Measurements from ENCODE around the gene GCK. TPM values are rescaled to one million over a fixed set of nuclear protein-coding genes. Genes with fewer than 3 reads are reported as not detected.

Gene GCK
- total and polyA plus RNA-seq, 5 donors from 2014 or later: 0.47 to 1.2 (median 0.57) TPM; not detected in 1

- Mint-ChIP-seq H3K9me3 (peaks cover 0 to 2% (median 0%) of the 10 kb centered on the region in 7 donors), H3K27me3 (no peaks in the 10 kb centered on the region), H3K4me3 (no peak overlapping the region), H3K36me3 (no peaks in the 10 kb centered on the region), H3K27ac (peak overlapping the region in 1 of 3 donors; percentile 38), H3K4me1 (no peaks in the 10 kb centered on the region)
- H3K27ac ChIP-seq (ENCODE audit: insufficient read depth, low read length, poor library complexity, severe bottlenecking): no peak overlapping the region
- DNase-seq (no peak), ATAC-seq (ENCODE audit: low read depth in 2 of 2) (no peak)
- no peaks in the 10 kb centered on the region for H3K4me1 ChIP-seq (ENCODE audit: control insufficient read depth, insufficient read depth, low read length, poor library complexity, severe bottlenecking)
- H3K4me3 ChIP-seq (ENCODE audit: low read depth, low read length): no peak overlapping the region
- no peaks in the 10 kb centered on the region for H3K36me3 ChIP-seq (ENCODE audit: control insufficient read depth, insufficient read depth, low read length)
- H3K27me3 ChIP-seq (ENCODE audit: control insufficient read depth, insufficient read depth, low read length): no peaks in the 10 kb centered on the region
- H3K9me3 ChIP-seq (ENCODE audit: control insufficient read depth in 2 of 2, low read length in 2 of 2): no peaks in the 10 kb centered on the region
These were observed 34.5 kb downstream of the GCK start for GRCh38 chr7:44154703-44155102.

GRCh38 chr7:44153948-44154335, 35.3 kb downstream of the GCK start:
- Histone ChIP-seq H3K36me3 (ENCODE audit: control insufficient read depth, insufficient read depth, low read length) (no peaks in the 10 kb centered on the region), H3K27me3 (ENCODE audit: control insufficient read depth, insufficient read depth, low read length) (no peaks in the 10 kb centered on the region), H3K9me3 (ENCODE audit: control insufficient read depth in 2 of 2, low read length in 2 of 2) (no peaks in the 10 kb centered on the region), H3K4me1 (ENCODE audit: control insufficient read depth, insufficient read depth, low read length, poor library complexity, severe bottlenecking) (no peaks in the 10 kb centered on the region), H3K27ac (ENCODE audit: insufficient read depth, low read length, poor library complexity, severe bottlenecking) (no peak overlapping the region), H3K4me3 (ENCODE audit: low read depth, low read length) (no peak overlapping the region)
- Mint-ChIP-seq H3K27ac (no peak overlapping the region), H3K27me3 (no peaks in the 10 kb centered on the region), H3K4me3 (no peak overlapping the region), H3K36me3 (no peaks in the 10 kb centered on the region), H3K4me1 (no peaks in the 10 kb centered on the region), H3K9me3 (peaks cover 0 to 2% (median 0%) of the 10 kb centered on the region in 7 donors)
- DNase-seq (no peak), ATAC-seq (ENCODE audit: low read depth in 2 of 2) (no peak)

- Histone ChIP-seq H3K9me3 (ENCODE audit: control insufficient read depth in 2 of 2, low read length in 2 of 2) (no peaks in the 10 kb centered on the region), H3K4me3 (ENCODE audit: low read depth, low read length) (no peak overlapping the region), H3K4me1 (ENCODE audit: control insufficient read depth, insufficient read depth, low read length, poor library complexity, severe bottlenecking) (no peaks in the 10 kb centered on the region), H3K36me3 (ENCODE audit: control insufficient read depth, insufficient read depth, low read length) (no peaks in the 10 kb centered on the region), H3K27me3 (ENCODE audit: control insufficient read depth, insufficient read depth, low read length) (no peaks in the 10 kb centered on the region), H3K27ac (ENCODE audit: insufficient read depth, low read length, poor library complexity, severe bottlenecking) (no peak overlapping the region)
- peak overlapping the region in 1 of 3 donors; percentile 53 for H3K27ac Mint-ChIP-seq
- DNase-seq (no peak), ATAC-seq (ENCODE audit: low read depth in 2 of 2) (no peak)
- peaks cover 4% of the 10 kb centered on the region for H3K27me3 Mint-ChIP-seq
- peaks cover 0 to 2% (median 0%) of the 10 kb centered on the region in 7 donors for H3K9me3 Mint-ChIP-seq
- H3K36me3 Mint-ChIP-seq: no peaks in the 10 kb centered on the region
- no peaks in the 10 kb centered on the region for H3K4me1 Mint-ChIP-seq
- H3K4me3 Mint-ChIP-seq: no peak overlapping the region
These were observed 36.0 kb downstream of the GCK start for GRCh38 chr7:44152971-44153947.

- Mint-ChIP-seq H3K27ac (no peak overlapping the region), H3K36me3 (no peaks in the 10 kb centered on the region), H3K4me1 (no peaks in the 10 kb centered on the region), H3K27me3 (peaks cover 4% of the 10 kb centered on the region), H3K4me3 (no peak overlapping the region), H3K9me3 (no peaks in the 10 kb centered on the region)
- no peaks in the 10 kb centered on the region for H3K9me3 ChIP-seq (ENCODE audit: control insufficient read depth in 2 of 2, low read length in 2 of 2)
- H3K27ac ChIP-seq (ENCODE audit: insufficient read depth, low read length, poor library complexity, severe bottlenecking): no peak overlapping the region
- ATAC-seq (ENCODE audit: low read depth in 2 of 2) (no peak), DNase-seq (no peak)
- H3K27me3 ChIP-seq (ENCODE audit: control insufficient read depth, insufficient read depth, low read length): no peaks in the 10 kb centered on the region
- no peak overlapping the region for H3K4me3 ChIP-seq (ENCODE audit: low read depth, low read length)
- H3K36me3 ChIP-seq (ENCODE audit: control insufficient read depth, insufficient read depth, low read length): no peaks in the 10 kb centered on the region
- no peaks in the 10 kb centered on the region for H3K4me1 ChIP-seq (ENCODE audit: control insufficient read depth, insufficient read depth, low read length, poor library complexity, severe bottlenecking)
These were observed 37.3 kb downstream of the GCK start for GRCh38 chr7:44151956-44152355.

GRCh38 chr7:44150966-44151941, 38.0 kb downstream of the GCK start:
- H3K36me3 ChIP-seq (ENCODE audit: control insufficient read depth, insufficient read depth, low read length): no peaks in the 10 kb centered on the region
- Mint-ChIP-seq H3K27me3 (peaks cover 9% of the 10 kb centered on the region), H3K9me3 (no peaks in the 10 kb centered on the region), H3K4me3 (peak overlapping the region in 1 of 4 donors; percentile 38), H3K4me1 (peaks cover 0 to 4% (median 0%) of the 10 kb centered on the region in 4 donors), H3K36me3 (no peaks in the 10 kb centered on the region), H3K27ac (peak overlapping the region in 1 of 3 donors; percentile 6)
- H3K9me3 ChIP-seq (ENCODE audit: control insufficient read depth in 2 of 2, low read length in 2 of 2): no peaks in the 10 kb centered on the region
- peaks cover 2% of the 10 kb centered on the region for H3K4me1 ChIP-seq (ENCODE audit: control insufficient read depth, insufficient read depth, low read length, poor library complexity, severe bottlenecking)
- DNase-seq (no peak), ATAC-seq (ENCODE audit: low read depth in 2 of 2) (no peak)
- H3K27me3 ChIP-seq (ENCODE audit: control insufficient read depth, insufficient read depth, low read length): no peaks in the 10 kb centered on the region
- H3K27ac ChIP-seq (ENCODE audit: insufficient read depth, low read length, poor library complexity, severe bottlenecking): no peak overlapping the region
- no peak overlapping the region for H3K4me3 ChIP-seq (ENCODE audit: low read depth, low read length)

- H3K4me1 ChIP-seq (ENCODE audit: control insufficient read depth, insufficient read depth, low read length, poor library complexity, severe bottlenecking): peaks cover 7% of the 10 kb centered on the region
- no peaks in the 10 kb centered on the region for H3K27me3 ChIP-seq (ENCODE audit: control insufficient read depth, insufficient read depth, low read length)
- H3K36me3 ChIP-seq (ENCODE audit: control insufficient read depth, insufficient read depth, low read length): no peaks in the 10 kb centered on the region
- DNase-seq (no peak), ATAC-seq (ENCODE audit: low read depth in 2 of 2) (no peak)
- H3K9me3 ChIP-seq (ENCODE audit: control insufficient read depth in 2 of 2, low read length in 2 of 2): no peaks in the 10 kb centered on the region
- Mint-ChIP-seq H3K27ac (peak overlapping the region in 1 of 3 donors; percentile 6), H3K4me1 (peaks cover 0 to 9% (median 0%) of the 10 kb centered on the region in 4 donors), H3K36me3 (no peaks in the 10 kb centered on the region), H3K27me3 (peaks cover 9% of the 10 kb centered on the region), H3K4me3 (no peak overlapping the region), H3K9me3 (peaks cover 0 to under 1% (median 0%) of the 10 kb centered on the region in 7 donors)
- H3K4me3 ChIP-seq (ENCODE audit: low read depth, low read length): no peak overlapping the region
- no peak overlapping the region for H3K27ac ChIP-seq (ENCODE audit: insufficient read depth, low read length, poor library complexity, severe bottlenecking)
These were observed 38.8 kb downstream of the GCK start for GRCh38 chr7:44150466-44150832.

GRCh38 chr7:44149571-44150465, 39.4 kb downstream of the GCK start:
- peak overlapping the region in 1 of 4 donors; percentile 52 for H3K4me3 Mint-ChIP-seq
- peaks cover 0 to 1% (median 0%) of the 10 kb centered on the region in 7 donors for H3K9me3 Mint-ChIP-seq
- Histone ChIP-seq H3K9me3 (ENCODE audit: control insufficient read depth in 2 of 2, low read length in 2 of 2) (no peaks in the 10 kb centered on the region), H3K27me3 (ENCODE audit: control insufficient read depth, insufficient read depth, low read length) (no peaks in the 10 kb centered on the region), H3K36me3 (ENCODE audit: control insufficient read depth, insufficient read depth, low read length) (no peaks in the 10 kb centered on the region), H3K4me1 (ENCODE audit: control insufficient read depth, insufficient read depth, low read length, poor library complexity, severe bottlenecking) (peaks cover 7% of the 10 kb centered on the region), H3K4me3 (ENCODE audit: low read depth, low read length) (no peak overlapping the region), H3K27ac (ENCODE audit: insufficient read depth, low read length, poor library complexity, severe bottlenecking) (no peak overlapping the region)
- ATAC-seq (ENCODE audit: low read depth in 2 of 2) (no peak), DNase-seq (no peak)
- peaks cover 9% of the 10 kb centered on the region for H3K27me3 Mint-ChIP-seq
- H3K4me1 Mint-ChIP-seq: peaks cover 0 to 14% (median 0%) of the 10 kb centered on the region in 4 donors
- H3K36me3 Mint-ChIP-seq: no peaks in the 10 kb centered on the region
- H3K27ac Mint-ChIP-seq: no peak overlapping the region
